Sigmoid colon (tissue), 7 donors: ENCODE results near the gene TBC1D22A. TPM values are rescaled to one million over a fixed set of nuclear protein-coding genes. Genes with fewer than 3 reads are reported as not detected.

Experiments used
- DNase-seq: peaks from one replicate; pipeline ENCODE4 v3.0.0-alpha.2; 2019
- H3K27ac ChIP-seq, 4 donors: fragments of 200-600 bp; sonication (generic); one replicate each; pipeline ENCODE4 v1.5.1; 2016 to 2019; ENCODE audit warnings: mild to moderate bottlenecking in 1 of 4
- H3K27me3 ChIP-seq, 3 donors: fragments of 200-600 bp; sonication (generic); one replicate each; pipeline ENCODE4 v1.5.1; 2019; ENCODE audit warnings: mild to moderate bottlenecking in 1 of 3
- H3K36me3 ChIP-seq, 4 donors: fragments of 200-600 bp; sonication (generic); one replicate each; pipeline ENCODE4 v1.5.1; 2016 to 2019
- H3K4me1 ChIP-seq, 4 donors: fragments of 200-600 bp; sonication (generic); one replicate each; pipeline ENCODE4 v1.5.1; 2017 to 2019
- H3K4me3 ChIP-seq, 4 donors: fragments of 200-600 bp; sonication (generic); one replicate each; pipeline ENCODE4 v1.5.1; 2017 to 2019; ENCODE audit warnings: mild to moderate bottlenecking in 2 of 4, moderate library complexity in 1 of 4
- H3K9me3 ChIP-seq, 4 donors: fragments of 200-600 bp in 3 of 4; sonication (generic) in 3 of 4; one replicate each; pipeline versions ENCODE4 v1.5.1 to v1.6.1; 2013 to 2019
- EP300 ChIP-seq, 4 donors: sonication (generic); formaldehyde crosslinking; IDR thresholded peaks; one replicate each; pipeline ENCODE4 v1.6.1; 2017; ENCODE audit warnings: antibody characterized with exemption in 4 of 4
- POLR2A ChIP-seq, 2 donors: fragments of 450-650 bp; IDR thresholded peaks; one replicate each; pipeline ENCODE4 v1.6.1; 2016; ENCODE audit warnings: antibody characterized with exemption in 2 of 2, mild to moderate bottlenecking in 2 of 2, moderate library complexity in 2 of 2
- POLR2AphosphoS5 ChIP-seq, 4 donors: sonication (generic); formaldehyde crosslinking; IDR thresholded peaks; one replicate each; pipeline ENCODE4 v1.6.1; 2017; ENCODE audit warnings: antibody characterized with exemption in 4 of 4
- WGBS, 2 donors: extraction: QIAGEN DNeasy Blood & Tissue Kit; methylation state at CpG; one replicate each; pipeline ENCODE4 v1.1.7; 2013; 5-methylcytosine and 5-hydroxymethylcytosine counted together
- intact Hi-C: fragments of 100-400 bp; cut with DNase I; formaldehyde crosslinking; loops from one replicate; pipeline ENCODE4 v1.15.1; 2023
- polyA plus RNA-seq, 3 donors: library from polyadenylated mRNA; stranded (reverse); fragments of 200-250 nt; gene quantifications; one replicate each; pipeline ENCODE4 v1.2.3, GENCODE V29; 2013
- total RNA-seq, 4 donors: library from RNA; depleted of rRNA; stranded (reverse); fragments of >200 nt; gene quantifications; one replicate each; pipeline ENCODE4 v1.1.0, GENCODE V29; 2016
- TF ChIP-seq, protein P1 (sequence below), 4 experiments: fragments of 450-650 bp in 3 of 4; fragments of 200-600 bp in 1 of 4; IDR thresholded peaks; one replicate each; pipeline ENCODE4 v1.5.1; 2016 to 2019; ENCODE audit warnings: antibody characterized with exemption in 4 of 4, mild to moderate bottlenecking in 3 of 4, moderate library complexity in 2 of 4
- donor health status: healthy with polysubstance abuse.
- donor health status: Bipolar disorder and iron deficiency.
- donor health status: healthy.

The TBC1D22A gene
- total and polyA plus RNA-seq, 7 donors = 13.6 to 34.6 (median 14.3) TPM

- DNase-seq = no peak
- TF ChIP-seq EP300 (IDR thresholded peaks at IDR 0.05) (no peak), POLR2A (IDR thresholded peaks at IDR 0.05) (no peak), POLR2AphosphoS5 (IDR thresholded peaks at IDR 0.05) (no peak)
- TF ChIP-seq, protein P1, sequence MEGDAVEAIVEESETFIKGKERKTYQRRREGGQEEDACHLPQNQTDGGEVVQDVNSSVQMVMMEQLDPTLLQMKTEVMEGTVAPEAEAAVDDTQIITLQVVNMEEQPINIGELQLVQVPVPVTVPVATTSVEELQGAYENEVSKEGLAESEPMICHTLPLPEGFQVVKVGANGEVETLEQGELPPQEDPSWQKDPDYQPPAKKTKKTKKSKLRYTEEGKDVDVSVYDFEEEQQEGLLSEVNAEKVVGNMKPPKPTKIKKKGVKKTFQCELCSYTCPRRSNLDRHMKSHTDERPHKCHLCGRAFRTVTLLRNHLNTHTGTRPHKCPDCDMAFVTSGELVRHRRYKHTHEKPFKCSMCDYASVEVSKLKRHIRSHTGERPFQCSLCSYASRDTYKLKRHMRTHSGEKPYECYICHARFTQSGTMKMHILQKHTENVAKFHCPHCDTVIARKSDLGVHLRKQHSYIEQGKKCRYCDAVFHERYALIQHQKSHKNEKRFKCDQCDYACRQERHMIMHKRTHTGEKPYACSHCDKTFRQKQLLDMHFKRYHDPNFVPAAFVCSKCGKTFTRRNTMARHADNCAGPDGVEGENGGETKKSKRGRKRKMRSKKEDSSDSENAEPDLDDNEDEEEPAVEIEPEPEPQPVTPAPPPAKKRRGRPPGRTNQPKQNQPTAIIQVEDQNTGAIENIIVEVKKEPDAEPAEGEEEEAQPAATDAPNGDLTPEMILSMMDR (IDR thresholded peaks at IDR 0.05) = no peak
- Histone ChIP-seq H3K27ac (no peak overlapping the region), H3K36me3 (peaks cover 0 to 8% (median 3%) of the 10 kb centered on the region in 4 donors), H3K27me3 (no peaks in the 10 kb centered on the region), H3K4me3 (no peak overlapping the region), H3K4me1 (peaks cover 0 to 6% (median 0%) of the 10 kb centered on the region in 4 donors), H3K9me3 (no peaks in the 10 kb centered on the region)
- intact Hi-C loops = no loop called here
- WGBS, 2 donors = 97 to 98% methylated on average over 14 of the region's 14 CpGs
Measured at GRCh38 chr22:46982635-46983034, 220.2 kb downstream of the TBC1D22A start.

GRCh38 chr22:46983046-46983445 is 220.6 kb downstream of the TBC1D22A start:
- 96% methylated on average over 4 of the region's 4 CpGs for WGBS, 2 donors
- TF ChIP-seq POLR2AphosphoS5 (IDR thresholded peaks at IDR 0.05) = no peak
- TF ChIP-seq EP300 (IDR thresholded peaks at IDR 0.05) = no peak
- intact Hi-C loops = no loop called here

GRCh38 chr22:46984751-46985506 is 222.5 kb downstream of the TBC1D22A start:
- Histone ChIP-seq H3K4me1 (peaks cover 0 to 6% (median 0%) of the 10 kb centered on the region in 4 donors), H3K4me3 (no peak overlapping the region), H3K27ac (no peak overlapping the region), H3K9me3 (no peaks in the 10 kb centered on the region), H3K36me3 (no peaks in the 10 kb centered on the region), H3K27me3 (no peaks in the 10 kb centered on the region)
- WGBS, 2 donors = 85 to 90% methylated on average over 16 of the region's 16 CpGs
- intact Hi-C loops = no loop called here
- TF ChIP-seq EP300 (IDR thresholded peaks at IDR 0.05) (no peak), POLR2A (IDR thresholded peaks at IDR 0.05) (no peak), POLR2AphosphoS5 (IDR thresholded peaks at IDR 0.05) (no peak)
- TF ChIP-seq, protein P1 (IDR thresholded peaks at IDR 0.05) = no peak
- no peak for DNase-seq

More at GRCh38 chr22:46983046-46983445, 220.6 kb downstream of the TBC1D22A start:
- peaks cover 0 to 6% (median 0%) of the 10 kb centered on the region in 4 donors for H3K4me1 ChIP-seq
- no peak for DNase-seq
- no peak overlapping the region for H3K4me3 ChIP-seq
- peaks cover 0 to 8% (median 3%) of the 10 kb centered on the region in 4 donors for H3K36me3 ChIP-seq
- H3K27me3 ChIP-seq = no peaks in the 10 kb centered on the region
- no peaks in the 10 kb centered on the region for H3K9me3 ChIP-seq
- H3K27ac ChIP-seq = no peak overlapping the region

DNA sequence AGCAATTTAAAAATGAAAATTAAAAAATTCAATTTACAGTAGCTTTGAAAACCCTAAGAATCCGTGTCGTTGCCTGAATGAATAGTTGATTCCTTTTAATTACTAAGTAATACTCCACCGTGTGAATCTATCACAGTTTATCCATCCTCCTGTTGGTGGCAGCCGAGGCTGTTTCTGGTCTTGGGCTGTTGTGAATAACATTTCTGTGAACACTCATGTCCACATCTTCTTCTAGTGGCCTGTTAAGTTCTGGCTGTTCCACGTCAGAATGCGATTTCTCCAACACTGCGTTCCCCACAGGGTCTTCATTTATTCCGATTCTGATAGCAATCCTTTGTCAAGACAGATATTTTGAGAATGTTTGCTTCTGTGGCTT is 223.0 kb downstream of the TBC1D22A start:
- Histone ChIP-seq H3K36me3 (no peaks in the 10 kb centered on the region), H3K9me3 (no peaks in the 10 kb centered on the region), H3K4me1 (peaks cover 0 to 6% (median 0%) of the 10 kb centered on the region in 4 donors), H3K4me3 (no peak overlapping the region), H3K27ac (no peak overlapping the region), H3K27me3 (no peaks in the 10 kb centered on the region)
- intact Hi-C loops = no loop called here
- 96% methylated on average over 8 of the region's 8 CpGs for WGBS, 2 donors
- DNase-seq = no peak
- no peak for TF ChIP-seq POLR2A (IDR thresholded peaks at IDR 0.05)
- no peak for TF ChIP-seq POLR2AphosphoS5 (IDR thresholded peaks at IDR 0.05)
- TF ChIP-seq, protein P1 (IDR thresholded peaks at IDR 0.05) = no peak
- no peak for TF ChIP-seq EP300 (IDR thresholded peaks at IDR 0.05)

GRCh38 chr22:46986788-46987187 is 224.3 kb downstream of the TBC1D22A start:
- H3K4me1 ChIP-seq = peaks cover 0 to 6% (median 0%) of the 10 kb centered on the region in 4 donors
- H3K36me3 ChIP-seq = peaks cover 0 to 5% (median 0%) of the 10 kb centered on the region in 4 donors
- 97 to 98% methylated on average over 11 of the region's 11 CpGs for WGBS, 2 donors
- H3K9me3 ChIP-seq = no peaks in the 10 kb centered on the region
- intact Hi-C loops = no loop called here
- no peak for TF ChIP-seq EP300 (IDR thresholded peaks at IDR 0.05)
- TF ChIP-seq POLR2AphosphoS5 (IDR thresholded peaks at IDR 0.05) = no peak
- no peak for TF ChIP-seq POLR2A (IDR thresholded peaks at IDR 0.05)
- TF ChIP-seq, protein P1 (IDR thresholded peaks at IDR 0.05) = no peak
- no peak overlapping the region for H3K27ac ChIP-seq
- H3K27me3 ChIP-seq = no peaks in the 10 kb centered on the region
- H3K4me3 ChIP-seq = no peak overlapping the region
- DNase-seq = no peak
